Dedifferentiated amniotic fluid mesenchymal stem cell (primary cell): Measurements from ENCODE around the gene RASL10B.
"Not testable (repeated sequence)": the region's sequence is repeated elsewhere in the genome, so short reads cannot be mapped to it uniquely, and the experiment has no call there.

Experiments
- DNase-seq: peaks from one replicate; pipeline ENCODE4 v3.0.0-alpha.2; 2016; ENCODE audit errors: extremely low spot score

Gene RASL10B

GRCh38 chr17:35742496-35742895, 11.1 kb downstream of the RASL10B start:
- DNase-seq = no peak

GRCh38 chr17:35742896-35743477, 11.5 kb downstream of the RASL10B start:
- no peak for DNase-seq

GRCh38 chr17:35743626-35744328, 12.3 kb downstream of the RASL10B start:
- no peak for DNase-seq

- DNase-seq = no peak
Observed at GRCh38 chr17:35744830-35745229, 13.4 kb downstream of the RASL10B start.

- no peak for DNase-seq
Observed at GRCh38 chr17:35745246-35745645, 13.8 kb downstream of the RASL10B start.

GRCh38 chr17:35745749-35746320, 14.4 kb downstream of the RASL10B start:
- no peak for DNase-seq

- DNase-seq = peak; percentile 77
Observed at GRCh38 chr17:35747540-35748017, 16.1 kb downstream of the RASL10B start.

- no peak for DNase-seq
Observed at GRCh38 chr17:35748341-35748841, 17.0 kb downstream of the RASL10B start.

- DNase-seq = no peak
Observed at GRCh38 chr17:35748979-35749378, 17.5 kb downstream of the RASL10B start.

GRCh38 chr17:35749560-35750412, 18.3 kb downstream of the RASL10B start:
- no peak for DNase-seq

GRCh38 chr17:35750526-35751395, 19.3 kb downstream of the RASL10B start:
- DNase-seq = no peak

GRCh38 chr17:35751541-35751940, 20.1 kb downstream of the RASL10B start:
- DNase-seq = not testable (repeated sequence)

- DNase-seq = no peak
Observed at GRCh38 chr17:35752471-35752870, 21.0 kb downstream of the RASL10B start.

- DNase-seq = no peak
Observed at GRCh38 chr17:35752945-35753764, 21.7 kb downstream of the RASL10B start, which contains the start of gene GAS2L2. Gene GAS2L2 (minus strand): TSS chr17:35753239. CDS start chr17:35752850, 389 bp downstream.

- DNase-seq = no peak
Observed at GRCh38 chr17:35757243-35757642, 25.8 kb downstream of the RASL10B start.

- no peak for DNase-seq
Observed at GRCh38 chr17:35760587-35760986, 29.1 kb downstream of the RASL10B start, which contains the start of gene C17orf50. Gene C17orf50 (plus strand): TSS chr17:35760887. CDS start chr17:35760942, 55 bp downstream.

- DNase-seq = no peak
Observed at GRCh38 chr17:35761601-35762000, 30.2 kb downstream of the RASL10B start.

GRCh38 chr17:35763767-35764122, 32.3 kb downstream of the RASL10B start:
- no peak for DNase-seq

- peak; percentile 47 for DNase-seq
Observed at GRCh38 chr17:35764123-35764991, 32.9 kb downstream of the RASL10B start.
